HEK293 (cell line): ENCODE measurements around the gene NISCH.

Experiments
- MYNN ChIP-seq: fragments of 450-650 bp; formaldehyde crosslinking; IDR thresholded peaks from 2 replicates; pipeline ENCODE4 v1.5.1; 2016; ENCODE audit warnings: missing biosample characterization, missing genetic modification characterization, borderline replicate concordance
- ZFP69B ChIP-seq: fragments of 450-650 bp; formaldehyde crosslinking; IDR thresholded peaks from 2 replicates; pipeline ENCODE4 v1.5.1; 2016; ENCODE audit warnings: missing biosample characterization, missing genetic modification characterization
- TF ChIP-seq, protein P1 (sequence below): fragments of 450-650 bp; IDR thresholded peaks from 2 replicates; pipeline ENCODE4 v1.5.1; 2018; ENCODE audit warnings: missing biosample characterization, missing genetic modification characterization
- TF ChIP-seq, protein P2 (sequence below): fragments of 450-650 bp; formaldehyde crosslinking; IDR thresholded peaks from 2 replicates; pipeline ENCODE4 v1.5.1; 2016; ENCODE audit warnings: missing biosample characterization, missing genetic modification characterization
- TF ChIP-seq, protein P3 (sequence below): fragments of 450-650 bp; formaldehyde crosslinking; conservative IDR thresholded peaks from 2 replicates; pipeline ENCODE4 v1.5.1; 2016; ENCODE audit warnings: low read depth, missing biosample characterization, missing genetic modification characterization

DNA sequence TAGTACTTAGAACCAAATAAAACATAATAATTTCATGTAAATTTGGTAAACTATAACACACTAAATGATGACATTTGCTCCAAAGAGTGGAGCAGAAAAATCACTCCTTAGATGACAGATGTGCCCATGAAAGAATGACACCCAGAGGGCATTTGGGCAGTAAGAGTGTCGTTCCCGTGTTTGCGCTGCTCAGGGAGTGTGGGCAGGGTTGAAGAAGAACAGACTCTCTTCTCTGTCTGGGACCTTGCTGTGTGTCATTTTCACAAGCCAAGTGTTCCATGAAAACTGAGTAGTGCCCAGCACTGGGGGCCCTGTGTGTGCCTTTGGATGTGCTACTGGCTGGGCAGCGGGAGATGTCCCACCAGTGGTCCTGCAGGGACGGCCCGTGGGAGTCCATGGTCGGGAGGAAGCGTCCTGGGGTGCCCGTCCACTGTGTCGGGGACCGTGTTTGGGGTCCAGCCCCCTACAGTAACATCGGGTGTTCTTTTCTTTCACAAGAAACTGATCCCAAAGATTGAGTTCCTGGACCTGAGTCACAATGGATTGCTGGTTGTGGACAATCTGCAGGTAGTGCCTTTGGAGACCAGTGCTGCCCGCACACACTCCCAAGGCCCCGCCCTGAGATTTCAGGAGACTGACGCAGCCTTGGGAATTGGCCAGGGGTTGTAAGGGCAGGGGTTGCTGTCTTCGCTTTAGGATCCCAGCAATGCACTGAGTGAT is 21.8 kb downstream of the NISCH start:
- TF ChIP-seq, protein P1, sequence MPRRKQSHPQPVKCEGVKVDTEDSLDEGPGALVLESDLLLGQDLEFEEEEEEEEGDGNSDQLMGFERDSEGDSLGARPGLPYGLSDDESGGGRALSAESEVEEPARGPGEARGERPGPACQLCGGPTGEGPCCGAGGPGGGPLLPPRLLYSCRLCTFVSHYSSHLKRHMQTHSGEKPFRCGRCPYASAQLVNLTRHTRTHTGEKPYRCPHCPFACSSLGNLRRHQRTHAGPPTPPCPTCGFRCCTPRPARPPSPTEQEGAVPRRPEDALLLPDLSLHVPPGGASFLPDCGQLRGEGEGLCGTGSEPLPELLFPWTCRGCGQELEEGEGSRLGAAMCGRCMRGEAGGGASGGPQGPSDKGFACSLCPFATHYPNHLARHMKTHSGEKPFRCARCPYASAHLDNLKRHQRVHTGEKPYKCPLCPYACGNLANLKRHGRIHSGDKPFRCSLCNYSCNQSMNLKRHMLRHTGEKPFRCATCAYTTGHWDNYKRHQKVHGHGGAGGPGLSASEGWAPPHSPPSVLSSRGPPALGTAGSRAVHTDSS (tag by site-specific recombination): no peak
- TF ChIP-seq, protein P2, sequence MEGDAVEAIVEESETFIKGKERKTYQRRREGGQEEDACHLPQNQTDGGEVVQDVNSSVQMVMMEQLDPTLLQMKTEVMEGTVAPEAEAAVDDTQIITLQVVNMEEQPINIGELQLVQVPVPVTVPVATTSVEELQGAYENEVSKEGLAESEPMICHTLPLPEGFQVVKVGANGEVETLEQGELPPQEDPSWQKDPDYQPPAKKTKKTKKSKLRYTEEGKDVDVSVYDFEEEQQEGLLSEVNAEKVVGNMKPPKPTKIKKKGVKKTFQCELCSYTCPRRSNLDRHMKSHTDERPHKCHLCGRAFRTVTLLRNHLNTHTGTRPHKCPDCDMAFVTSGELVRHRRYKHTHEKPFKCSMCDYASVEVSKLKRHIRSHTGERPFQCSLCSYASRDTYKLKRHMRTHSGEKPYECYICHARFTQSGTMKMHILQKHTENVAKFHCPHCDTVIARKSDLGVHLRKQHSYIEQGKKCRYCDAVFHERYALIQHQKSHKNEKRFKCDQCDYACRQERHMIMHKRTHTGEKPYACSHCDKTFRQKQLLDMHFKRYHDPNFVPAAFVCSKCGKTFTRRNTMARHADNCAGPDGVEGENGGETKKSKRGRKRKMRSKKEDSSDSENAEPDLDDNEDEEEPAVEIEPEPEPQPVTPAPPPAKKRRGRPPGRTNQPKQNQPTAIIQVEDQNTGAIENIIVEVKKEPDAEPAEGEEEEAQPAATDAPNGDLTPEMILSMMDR (tag by site-specific recombination): no peak
- TF ChIP-seq MYNN (tag by site-specific recombination) (no peak), ZFP69B (no peak)
- TF ChIP-seq, protein P3, sequence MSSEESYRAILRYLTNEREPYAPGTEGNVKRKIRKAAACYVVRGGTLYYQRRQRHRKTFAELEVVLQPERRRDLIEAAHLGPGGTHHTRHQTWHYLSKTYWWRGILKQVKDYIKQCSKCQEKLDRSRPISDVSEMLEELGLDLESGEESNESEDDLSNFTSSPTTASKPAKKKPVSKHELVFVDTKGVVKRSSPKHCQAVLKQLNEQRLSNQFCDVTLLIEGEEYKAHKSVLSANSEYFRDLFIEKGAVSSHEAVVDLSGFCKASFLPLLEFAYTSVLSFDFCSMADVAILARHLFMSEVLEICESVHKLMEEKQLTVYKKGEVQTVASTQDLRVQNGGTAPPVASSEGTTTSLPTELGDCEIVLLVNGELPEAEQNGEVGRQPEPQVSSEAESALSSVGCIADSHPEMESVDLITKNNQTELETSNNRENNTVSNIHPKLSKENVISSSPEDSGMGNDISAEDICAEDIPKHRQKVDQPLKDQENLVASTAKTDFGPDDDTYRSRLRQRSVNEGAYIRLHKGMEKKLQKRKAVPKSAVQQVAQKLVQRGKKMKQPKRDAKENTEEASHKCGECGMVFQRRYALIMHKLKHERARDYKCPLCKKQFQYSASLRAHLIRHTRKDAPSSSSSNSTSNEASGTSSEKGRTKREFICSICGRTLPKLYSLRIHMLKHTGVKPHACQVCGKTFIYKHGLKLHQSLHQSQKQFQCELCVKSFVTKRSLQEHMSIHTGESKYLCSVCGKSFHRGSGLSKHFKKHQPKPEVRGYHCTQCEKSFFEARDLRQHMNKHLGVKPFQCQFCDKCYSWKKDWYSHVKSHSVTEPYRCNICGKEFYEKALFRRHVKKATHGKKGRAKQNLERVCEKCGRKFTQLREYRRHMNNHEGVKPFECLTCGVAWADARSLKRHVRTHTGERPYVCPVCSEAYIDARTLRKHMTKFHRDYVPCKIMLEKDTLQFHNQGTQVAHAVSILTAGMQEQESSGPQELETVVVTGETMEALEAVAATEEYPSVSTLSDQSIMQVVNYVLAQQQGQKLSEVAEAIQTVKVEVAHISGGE (tag by site-specific recombination): no peak
